H9 (cell line): ENCODE results near the gene URB1. TPM values are rescaled to one million over a fixed set of nuclear protein-coding genes. Genes with fewer than 3 reads are reported as not detected.

Experiments
- DNase-seq: peaks from one replicate; pipeline ENCODE4 v3.0.0-alpha.2; 2017
- H2AFZ ChIP-seq: one replicate; pipeline ENCODE4 v1.6.1; 2013; ENCODE audit warnings: mild to moderate bottlenecking, low read length, control low read depth, moderate library complexity
- H2AK5ac ChIP-seq: 2 replicates; pipeline ENCODE4 v1.6.1; 2013; ENCODE audit warnings: low read length, control low read depth, mixed read lengths; ENCODE audit not compliant: insufficient read length
- H2BK120ac ChIP-seq: one replicate; pipeline ENCODE4 v1.6.1; 2013; ENCODE audit warnings: low read depth, mild to moderate bottlenecking, low read length, control low read depth, inconsistent platforms; ENCODE audit not compliant: poor library complexity, severe bottlenecking
- H2BK12ac ChIP-seq: 2 replicates; pipeline ENCODE4 v1.6.1; 2013; ENCODE audit warnings: low read length, control low read depth, mixed read lengths, low read depth; ENCODE audit not compliant: insufficient read length
- H2BK15ac ChIP-seq: 2 replicates; pipeline ENCODE4 v1.6.1; 2013; ENCODE audit warnings: low read depth, low read length, control low read depth
- H2BK20ac ChIP-seq: one replicate; pipeline ENCODE4 v1.6.1; 2013; ENCODE audit warnings: low read depth, mild to moderate bottlenecking, low read length, control low read depth, inconsistent platforms; ENCODE audit not compliant: poor library complexity, severe bottlenecking
- H2BK5ac ChIP-seq: 2 replicates; pipeline ENCODE4 v1.6.1; 2013; ENCODE audit warnings: low read length, control low read depth, mixed read lengths; ENCODE audit not compliant: insufficient read length
- H3K14ac ChIP-seq: 2 replicates; pipeline ENCODE4 v1.6.1; 2013; ENCODE audit warnings: low read length, control low read depth; ENCODE audit not compliant: insufficient read depth
- H3K18ac ChIP-seq: 2 replicates; pipeline ENCODE4 v1.6.1; 2013; ENCODE audit warnings: low read depth, mild to moderate bottlenecking, mixed read lengths, low read length, control low read depth; ENCODE audit not compliant: insufficient read length
- H3K23ac ChIP-seq: 2 replicates; pipeline ENCODE4 v1.6.1; 2013; ENCODE audit warnings: low read length, control low read depth, mixed read lengths, low read depth; ENCODE audit not compliant: insufficient read length
- H3K23me2 ChIP-seq: 2 replicates; pipeline ENCODE4 v1.6.1; 2013; ENCODE audit warnings: low read depth, mild to moderate bottlenecking, mixed read lengths, low read length, control low read depth; ENCODE audit not compliant: insufficient read length, poor library complexity, severe bottlenecking
- H3K27ac ChIP-seq: 2 replicates; pipeline ENCODE4 v1.5.1; 2013; ENCODE audit warnings: low read length, control low read depth, mixed read lengths, low read depth; ENCODE audit not compliant: insufficient read length
- H3K27me3 ChIP-seq: 2 replicates; pipeline ENCODE4 v1.6.1; 2013; ENCODE audit warnings: low read length, control low read depth, inconsistent platforms; ENCODE audit not compliant: insufficient read depth
- H3K4ac ChIP-seq: 2 replicates; pipeline ENCODE4 v1.6.1; 2013; ENCODE audit warnings: low read depth, mild to moderate bottlenecking, control low read depth, inconsistent platforms, low read length, moderate library complexity
- H3K4me1 ChIP-seq: 2 replicates; pipeline ENCODE4 v1.6.1; 2013; ENCODE audit warnings: low read length, control low read depth, inconsistent platforms; ENCODE audit not compliant: insufficient read depth
- H3K4me2 ChIP-seq: 2 replicates; pipeline ENCODE4 v1.6.1; 2013; ENCODE audit warnings: low read length, control low read depth, mixed read lengths; ENCODE audit not compliant: insufficient read length, insufficient read depth
- H3K56ac ChIP-seq: 2 replicates; pipeline ENCODE4 v1.6.1; 2013; ENCODE audit warnings: low read depth, mild to moderate bottlenecking, mixed read lengths, low read length, control low read depth; ENCODE audit not compliant: insufficient read length
- H3K79me1 ChIP-seq: 2 replicates; pipeline ENCODE4 v1.6.1; 2013; ENCODE audit warnings: low read depth, mild to moderate bottlenecking, moderate library complexity, low read length, control low read depth, inconsistent platforms; ENCODE audit not compliant: insufficient read depth, poor library complexity, severe bottlenecking
- H3K79me2 ChIP-seq: 2 replicates; pipeline ENCODE4 v1.6.1; 2013; ENCODE audit warnings: low read length, control low read depth, inconsistent platforms; ENCODE audit not compliant: insufficient read depth
- H3K9ac ChIP-seq: 2 replicates; pipeline ENCODE4 v1.6.1; 2013; ENCODE audit warnings: low read length, control low read depth, mixed read lengths; ENCODE audit not compliant: insufficient read length; ENCODE audit errors: extremely low read depth
- H3K9me3 ChIP-seq: one replicate; pipeline ENCODE4 v1.6.1; 2013; ENCODE audit warnings: low read depth, low read length, inconsistent platforms; ENCODE audit not compliant: control insufficient read depth
- H3T11ph ChIP-seq: one replicate; pipeline ENCODE4 v1.6.1; 2013; ENCODE audit warnings: mild to moderate bottlenecking, low read length, control low read depth, inconsistent platforms
- H4K20me1 ChIP-seq: one replicate; pipeline ENCODE4 v1.6.1; 2013; ENCODE audit not compliant: control insufficient read depth, insufficient read length, insufficient read depth
- H4K5ac ChIP-seq: 2 replicates; pipeline ENCODE4 v1.6.1; 2013; ENCODE audit warnings: low read depth, mild to moderate bottlenecking, mixed read lengths, low read length, control low read depth; ENCODE audit not compliant: insufficient read length
- H4K8ac ChIP-seq: replicated peaks from 2 replicates; pipeline ENCODE4 v1.6.1; 2013; ENCODE audit warnings: low read length, control low read depth, mixed read lengths, low read depth; ENCODE audit not compliant: insufficient read length
- H4K91ac ChIP-seq: 2 replicates; pipeline ENCODE4 v1.6.1; 2013; ENCODE audit warnings: low read depth, mild to moderate bottlenecking, moderate library complexity, mixed read lengths, low read length, control low read depth; ENCODE audit not compliant: insufficient read length
- H3K27ac Mint-ChIP-seq, 3 experiments: 2 replicates in 2 of 3; 3 replicates in 1 of 3; pipeline ENCODE4 v1.8.0; 2020 to 2021; ENCODE audit warnings: mixed read lengths in 3 of 3, mild to moderate bottlenecking in 1 of 3, moderate library complexity in 1 of 3
- H3K27me3 Mint-ChIP-seq: 2 replicates; pipeline ENCODE4 v1.8.0; 2021; ENCODE audit warnings: low read depth, mild to moderate bottlenecking, moderate library complexity, mixed read lengths
- H3K36me3 Mint-ChIP-seq, 3 experiments: 2 replicates in 2 of 3; 3 replicates in 1 of 3; pipeline ENCODE4 v1.8.0; 2020 to 2021; ENCODE audit warnings: low read depth in 3 of 3, mixed read lengths in 3 of 3; ENCODE audit not compliant: insufficient read depth in 1 of 3
- H3K4me1 Mint-ChIP-seq, 2 experiments: 2 replicates each; pipeline ENCODE4 v1.8.0; 2020; ENCODE audit warnings: mixed read lengths in 2 of 2
- H3K4me3 Mint-ChIP-seq, 2 experiments: 2 replicates in 1 of 2; 3 replicates in 1 of 2; pipeline ENCODE4 v1.8.0; 2020 to 2021; ENCODE audit warnings: mild to moderate bottlenecking in 2 of 2, mixed read lengths in 2 of 2, moderate library complexity in 1 of 2
- H3K9me3 Mint-ChIP-seq, 2 experiments: 2 replicates in 1 of 2; 3 replicates in 1 of 2; pipeline ENCODE4 v1.8.0; 2020; ENCODE audit warnings: mild to moderate bottlenecking in 2 of 2, mixed read lengths in 2 of 2, moderate library complexity in 1 of 2
- CTCF ChIP-seq: fragments of 200-600 bp; sonication (generic); conservative IDR thresholded peaks from 3 replicates; pipeline ENCODE4 v1.8.0; 2021; ENCODE audit warnings: antibody characterized with exemption, mild to moderate bottlenecking
- WGBS: extraction: QIAGEN DNeasy Blood & Tissue Kit; methylation state at CpG from one replicate; pipeline ENCODE4 v1.1.7; 2013; ENCODE audit warnings: missing lambda C conversion rate, low lambda C conversion rate, mixed read lengths; ENCODE audit not compliant: insufficient read length; ENCODE audit errors: extremely low coverage; 5-methylcytosine and 5-hydroxymethylcytosine counted together
- total RNA-seq: library from RNA; stranded (reverse); gene quantifications from 2 replicates; pipeline ENCODE4 v1.2.1, GENCODE V29; 2021

URB1 gene
- total RNA-seq, 1 experiment from 2014 or later: 23.5 TPM

- no peak overlapping the region for H2BK20ac ChIP-seq
- H3K27me3 Mint-ChIP-seq: peaks cover 71% of the 10 kb centered on the region
- no CpG with 5 or more reads among the region's 5 CpGs for WGBS
Measured at GRCh38 chr21:32410916-32411315, 18.1 kb upstream of the URB1 start.

More at GRCh38 chr21:32410916-32411315, 18.1 kb upstream of the URB1 start:
- no peak overlapping the region for H4K5ac ChIP-seq
- no peak overlapping the region for H3K14ac ChIP-seq
- no peak overlapping the region for H3K56ac ChIP-seq
- H2BK120ac ChIP-seq: no peak overlapping the region
- no peak overlapping the region for H3K23ac ChIP-seq
- no peak overlapping the region for H3K27ac ChIP-seq
- peaks cover 39% of the 10 kb centered on the region for H3K27me3 ChIP-seq
- H2BK5ac ChIP-seq: no peak overlapping the region
- H4K20me1 ChIP-seq: no peaks in the 10 kb centered on the region
- no peak overlapping the region for H3K9ac ChIP-seq
- no peak overlapping the region for H3K4me2 ChIP-seq
- H3K79me2 ChIP-seq: no peaks in the 10 kb centered on the region
- no peak overlapping the region for H3T11ph ChIP-seq
- no peak overlapping the region for H3K4ac ChIP-seq
- no peak for DNase-seq
- H3K36me3 Mint-ChIP-seq: no peaks in the 10 kb centered on the region; a peak in 1 of 7 replicates
- no peaks in the 10 kb centered on the region for H3K79me1 ChIP-seq
- H4K8ac ChIP-seq: no peak overlapping the region
- H3K18ac ChIP-seq: no peak overlapping the region
- H2AFZ ChIP-seq: no peak overlapping the region
- no peaks in the 10 kb centered on the region for H3K4me1 ChIP-seq
- H4K91ac ChIP-seq: no peak overlapping the region
- no peak overlapping the region for H3K27ac Mint-ChIP-seq
- H3K9me3 Mint-ChIP-seq: no peaks in the 10 kb centered on the region
- no peaks in the 10 kb centered on the region for H3K9me3 ChIP-seq
- H2BK12ac ChIP-seq: no peak overlapping the region
- no peak overlapping the region for H2AK5ac ChIP-seq
- peaks cover 10% of the 10 kb centered on the region for H3K23me2 ChIP-seq
- H3K4me1 Mint-ChIP-seq: peaks cover 28 to 29% of the 10 kb centered on the region in 2 experiments
- peak overlapping the region; percentile 16 to 58; a peak in 4 of 5 replicates for H3K4me3 Mint-ChIP-seq
- no peak for TF ChIP-seq CTCF
- H2BK15ac ChIP-seq: no peak overlapping the region
